Endothelial cell of umbilical vein (primary cell): ENCODE data around the gene GATA2.

Source experiments
- EZH2 ChIP-seq: IDR thresholded peaks from 2 replicates; pipeline ENCODE4 v1.6.1; 2012; ENCODE audit warnings: borderline replicate concordance, low read depth, mild to moderate bottlenecking, moderate library complexity, low read length, inconsistent platforms; ENCODE audit not compliant: severe bottlenecking
- JUN ChIP-seq: IDR thresholded peaks from 2 replicates; pipeline ENCODE4 v1.6.1; 2011; ENCODE audit warnings: borderline replicate concordance, low read depth; ENCODE audit not compliant: insufficient read length, insufficient read depth
- POLR2A ChIP-seq: IDR thresholded peaks from 2 replicates; pipeline ENCODE4 v1.6.1; 2012; ENCODE audit warnings: low read depth, mild to moderate bottlenecking, control low read depth, low read length

- TF ChIP-seq EZH2 (no peak), JUN (no peak), POLR2A (no peak)
Measured at GRCh38 chr3:128464188-128464587, 28.8 kb downstream of the GATA2 start.
